Measurements from ENCODE around the gene DLGAP4.

GRCh38 chr20:36334281-36335205 lies 28.4 kb downstream of the DLGAP4 start:
- TF ChIP-seq POLR2AphosphoS5 (IDR thresholded peaks at IDR 0.05; ENCODE audit: low read depth) = no peak
- TF ChIP-seq, protein P1, sequence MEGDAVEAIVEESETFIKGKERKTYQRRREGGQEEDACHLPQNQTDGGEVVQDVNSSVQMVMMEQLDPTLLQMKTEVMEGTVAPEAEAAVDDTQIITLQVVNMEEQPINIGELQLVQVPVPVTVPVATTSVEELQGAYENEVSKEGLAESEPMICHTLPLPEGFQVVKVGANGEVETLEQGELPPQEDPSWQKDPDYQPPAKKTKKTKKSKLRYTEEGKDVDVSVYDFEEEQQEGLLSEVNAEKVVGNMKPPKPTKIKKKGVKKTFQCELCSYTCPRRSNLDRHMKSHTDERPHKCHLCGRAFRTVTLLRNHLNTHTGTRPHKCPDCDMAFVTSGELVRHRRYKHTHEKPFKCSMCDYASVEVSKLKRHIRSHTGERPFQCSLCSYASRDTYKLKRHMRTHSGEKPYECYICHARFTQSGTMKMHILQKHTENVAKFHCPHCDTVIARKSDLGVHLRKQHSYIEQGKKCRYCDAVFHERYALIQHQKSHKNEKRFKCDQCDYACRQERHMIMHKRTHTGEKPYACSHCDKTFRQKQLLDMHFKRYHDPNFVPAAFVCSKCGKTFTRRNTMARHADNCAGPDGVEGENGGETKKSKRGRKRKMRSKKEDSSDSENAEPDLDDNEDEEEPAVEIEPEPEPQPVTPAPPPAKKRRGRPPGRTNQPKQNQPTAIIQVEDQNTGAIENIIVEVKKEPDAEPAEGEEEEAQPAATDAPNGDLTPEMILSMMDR (IDR thresholded peaks at IDR 0.05; ENCODE audit: insufficient read depth, low read length) = no peak
- no peak for TF ChIP-seq GABPA (IDR thresholded peaks at IDR 0.05; ENCODE audit: low read depth)
- no peak for TF ChIP-seq SPI1 (IDR thresholded peaks at IDR 0.05; ENCODE audit: borderline replicate concordance, low read depth)
